CD4-positive, alpha-beta T cell treated with Interleukin-4 for 4 hours (primary cell): ENCODE results near the gene MOB3A.

ENCODE experiments used
- DNase-seq: peaks from one replicate; pipeline ENCODE4 v3.0.0-alpha.2; 2020

The MOB3A gene

GRCh38 chr19:2079076-2079864 lies 16.9 kb downstream of the MOB3A start:
- no peak for DNase-seq

- DNase-seq: no peak
These were observed 18.1 kb downstream of the MOB3A start for GRCh38 chr19:2077833-2078619.

- no peak for DNase-seq
These were observed 18.7 kb downstream of the MOB3A start for GRCh38 chr19:2077398-2077797.

DNA sequence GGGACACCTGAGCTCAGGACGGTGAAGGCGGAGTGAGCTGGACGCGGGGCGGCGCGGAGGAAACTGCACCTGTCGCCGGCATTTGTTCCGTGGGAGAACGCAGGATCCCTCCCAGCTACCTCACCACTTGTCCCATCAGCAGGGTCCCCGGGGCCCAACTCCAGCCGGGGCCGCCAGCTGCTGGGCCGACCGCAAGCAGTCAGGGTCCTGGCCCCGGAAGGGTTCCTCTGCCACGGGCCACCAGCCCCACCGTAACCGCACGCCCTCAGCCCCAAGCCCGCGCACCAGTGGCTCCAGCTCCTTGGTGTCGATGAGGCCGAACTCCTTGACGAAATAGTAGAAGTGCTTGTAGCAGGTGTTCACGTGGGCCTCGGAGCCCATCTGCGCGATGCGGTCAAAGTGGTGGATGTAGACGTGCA lies 19.6 kb downstream of the MOB3A start:
- no peak for DNase-seq

DNA sequence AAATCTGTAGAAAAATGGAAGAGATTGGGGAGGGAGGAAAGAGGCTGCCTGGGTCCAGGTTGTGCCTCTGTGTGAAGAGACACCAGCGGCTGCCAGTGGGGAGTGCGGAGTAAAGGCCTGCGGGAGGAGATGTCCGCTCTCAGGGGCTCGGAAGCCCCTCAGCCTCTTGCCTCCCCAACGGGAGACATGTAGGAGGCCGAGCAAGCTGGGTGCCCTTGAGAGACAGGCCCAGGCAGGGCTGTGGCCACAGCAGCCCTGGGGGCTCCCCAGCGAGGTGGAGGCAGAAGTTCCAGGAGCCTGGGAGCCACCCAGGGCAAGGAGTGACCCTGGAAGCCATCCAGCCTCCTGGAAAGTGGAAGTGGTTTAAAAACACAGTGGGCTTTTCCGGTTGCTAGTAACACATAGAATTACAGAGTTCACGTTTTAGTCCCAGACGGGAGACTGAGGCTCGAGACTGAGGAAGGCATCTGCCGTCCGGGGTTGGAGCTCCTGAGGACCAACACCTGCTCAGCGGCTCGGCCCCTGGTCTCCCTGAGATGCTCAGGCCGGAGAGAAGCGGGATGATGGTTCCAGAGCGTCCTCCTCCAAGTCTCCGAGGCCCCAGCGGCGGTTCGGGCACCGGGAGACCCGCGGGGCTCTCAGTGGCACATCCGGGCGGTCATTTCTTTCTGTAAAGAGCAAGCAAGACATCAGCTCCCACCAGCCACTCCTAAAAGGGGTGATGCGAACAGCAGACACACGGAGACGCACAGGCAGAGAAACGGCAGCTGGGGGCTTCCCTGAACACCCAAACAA lies 23.2 kb downstream of the MOB3A start:
- no peak for DNase-seq

DNA sequence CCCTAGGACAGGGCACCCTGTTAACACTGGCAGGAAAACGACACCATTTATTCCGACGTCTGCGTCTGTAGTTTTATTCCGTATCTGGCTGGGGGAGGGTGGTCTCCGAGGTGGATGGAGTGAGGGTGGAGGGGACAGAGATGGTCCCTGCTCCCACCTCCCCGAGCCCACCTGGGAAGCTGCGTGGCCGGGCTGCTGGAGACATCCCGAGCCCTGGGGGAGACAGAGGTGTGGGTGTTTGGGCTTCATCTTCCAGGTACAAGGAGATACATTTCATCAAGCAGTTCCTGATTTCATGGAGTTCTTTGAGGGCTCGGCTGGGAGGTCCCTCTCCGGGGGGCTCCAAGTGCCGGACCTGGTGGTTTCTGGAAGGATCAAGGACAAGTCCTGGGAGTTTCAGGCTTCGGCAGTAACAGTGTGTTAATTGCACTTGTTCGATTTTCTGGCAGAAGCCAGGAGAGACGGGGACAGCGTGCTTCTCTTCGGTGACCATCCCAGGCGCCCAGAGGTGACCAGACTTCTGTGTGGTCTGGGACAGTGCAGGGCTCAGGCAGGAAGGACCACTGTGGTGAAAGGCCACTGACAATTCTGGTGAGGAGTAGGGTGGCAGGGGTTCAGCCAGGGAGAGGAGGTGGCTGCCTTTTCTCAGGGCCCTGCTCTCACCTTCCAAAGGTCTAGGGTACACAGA lies 25.0 kb downstream of the MOB3A start:
- no peak for DNase-seq

GRCh38 chr19:2070436-2070827 lies 25.7 kb downstream of the MOB3A start:
- DNase-seq: no peak

- no peak for DNase-seq
These were observed 31.2 kb downstream of the MOB3A start for GRCh38 chr19:2064788-2065524.

GRCh38 chr19:2064395-2064787 lies 31.7 kb downstream of the MOB3A start:
- no peak for DNase-seq

- DNase-seq: no peak
These were observed 32.3 kb downstream of the MOB3A start for GRCh38 chr19:2063824-2064223.

- DNase-seq: no peak
These were observed 33.4 kb downstream of the MOB3A start for GRCh38 chr19:2062770-2063169.

GRCh38 chr19:2062389-2062729 lies 33.8 kb downstream of the MOB3A start:
- DNase-seq: no peak

- peak; percentile 99 for DNase-seq
These were observed 34.4 kb downstream of the MOB3A start for GRCh38 chr19:2061495-2062388.

DNA sequence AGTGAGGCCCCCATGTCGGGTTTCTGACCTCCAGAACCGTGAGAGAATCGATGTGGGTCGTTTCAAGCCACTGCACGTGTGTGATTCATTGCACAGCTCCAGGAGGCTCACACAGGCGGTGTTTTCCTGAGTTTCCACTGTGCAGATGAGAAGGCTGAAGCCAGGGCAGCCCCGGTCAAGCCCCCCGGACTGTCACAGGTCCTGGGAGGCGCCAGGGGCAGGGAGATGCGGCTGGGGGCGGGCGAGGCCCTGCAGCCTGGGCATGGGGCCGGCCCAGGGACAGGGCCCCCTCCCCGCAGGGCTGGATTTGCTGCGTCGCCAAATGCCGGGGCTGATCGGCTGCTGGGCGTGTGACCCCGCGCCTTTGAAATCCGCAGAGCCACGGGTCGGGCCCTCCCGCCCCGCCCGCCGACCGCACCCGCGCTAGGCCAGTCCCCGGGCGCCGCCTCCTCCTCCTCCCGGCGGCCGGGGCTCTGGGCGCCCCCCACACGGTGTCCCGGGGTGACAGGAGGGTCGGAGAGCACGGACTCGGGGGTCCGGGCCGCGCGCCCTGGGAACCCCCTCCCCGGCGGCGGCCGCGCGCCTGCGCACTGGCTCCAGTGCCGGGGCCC lies 35.1 kb downstream of the MOB3A start:
- DNase-seq: peak; percentile 63

DNA sequence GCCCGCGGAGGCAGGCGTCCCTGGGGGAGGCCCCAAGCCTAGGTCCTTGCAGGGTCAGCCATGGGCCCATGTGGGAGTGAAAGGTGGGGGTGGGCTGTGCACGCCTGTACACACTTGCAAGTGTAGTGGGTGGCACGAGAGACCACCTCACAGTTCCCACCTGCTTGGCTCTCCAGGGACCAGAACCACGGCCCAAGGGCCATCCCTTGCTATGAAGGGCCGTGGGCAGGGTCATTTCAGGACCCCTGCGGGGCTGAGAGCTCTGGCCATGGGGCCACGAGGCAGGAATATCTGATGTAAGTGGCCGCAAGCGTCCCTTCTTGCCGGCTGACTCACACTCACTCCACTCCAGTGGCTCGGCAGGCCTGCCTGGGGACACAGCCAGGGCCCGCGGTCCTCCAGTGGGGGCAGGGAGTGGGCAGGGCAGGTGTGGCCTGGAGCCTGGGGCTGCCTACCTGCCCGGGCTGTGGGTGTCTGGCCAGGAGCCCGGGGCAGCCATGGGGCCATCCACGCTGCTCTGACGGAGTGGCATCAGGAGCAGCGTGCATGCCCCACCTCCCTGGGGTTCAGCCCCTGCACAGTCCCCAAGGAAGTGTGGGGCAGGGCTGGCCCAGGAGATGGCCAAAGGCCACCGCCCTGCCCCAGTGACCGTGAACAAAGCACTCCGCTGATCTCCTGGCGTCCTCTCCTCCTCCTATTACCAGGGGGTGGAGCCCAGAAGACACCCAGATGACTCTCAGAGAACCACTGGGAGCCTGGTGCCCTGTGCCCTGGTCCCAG lies 36.5 kb downstream of the MOB3A start:
- no peak for DNase-seq

GRCh38 chr19:2058570-2059421 lies 37.3 kb downstream of the MOB3A start:
- DNase-seq: no peak

- no peak for DNase-seq
These were observed 38.3 kb downstream of the MOB3A start for GRCh38 chr19:2057484-2058469.

GRCh38 chr19:2056837-2057192 lies 39.3 kb downstream of the MOB3A start:
- DNase-seq: no peak
